ENCODE data around the gene PPFIA4.

The PPFIA4 gene

DNA sequence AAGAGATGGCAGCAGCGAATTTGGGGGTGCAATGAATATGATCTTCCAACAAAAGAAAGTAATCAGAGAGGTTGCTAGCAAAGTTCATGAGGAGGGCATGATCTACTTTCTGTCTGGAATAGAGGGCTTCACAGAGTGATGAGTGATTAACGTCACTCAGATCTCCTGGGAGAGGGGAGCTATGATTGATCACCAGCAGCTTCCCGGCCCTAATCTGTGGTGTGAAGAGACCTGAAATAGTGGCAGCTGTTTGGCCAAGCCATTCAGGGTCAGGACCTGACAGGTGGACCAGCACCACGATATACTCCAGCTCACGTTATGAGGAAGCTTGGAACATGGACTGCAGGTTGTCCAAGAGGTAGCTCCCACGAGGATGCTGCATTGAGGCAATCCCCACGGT lies 39.0 kb upstream of the PPFIA4 start:
- Histone ChIP-seq H3K4me3 (replicated peaks; ENCODE audit: low read depth, low read length) (no peak overlapping the region), H3K27me3 (replicated peaks; ENCODE audit: control insufficient read depth, insufficient read depth, low read length) (no peaks in the 10 kb centered on the region), H3K36me3 (ENCODE audit: control insufficient read depth, insufficient read depth, low read length) (no peaks in the 10 kb centered on the region)
- DNase-seq (ENCODE audit: extremely low read depth, insufficient read length): no peak
- TF ChIP-seq, protein P1, sequence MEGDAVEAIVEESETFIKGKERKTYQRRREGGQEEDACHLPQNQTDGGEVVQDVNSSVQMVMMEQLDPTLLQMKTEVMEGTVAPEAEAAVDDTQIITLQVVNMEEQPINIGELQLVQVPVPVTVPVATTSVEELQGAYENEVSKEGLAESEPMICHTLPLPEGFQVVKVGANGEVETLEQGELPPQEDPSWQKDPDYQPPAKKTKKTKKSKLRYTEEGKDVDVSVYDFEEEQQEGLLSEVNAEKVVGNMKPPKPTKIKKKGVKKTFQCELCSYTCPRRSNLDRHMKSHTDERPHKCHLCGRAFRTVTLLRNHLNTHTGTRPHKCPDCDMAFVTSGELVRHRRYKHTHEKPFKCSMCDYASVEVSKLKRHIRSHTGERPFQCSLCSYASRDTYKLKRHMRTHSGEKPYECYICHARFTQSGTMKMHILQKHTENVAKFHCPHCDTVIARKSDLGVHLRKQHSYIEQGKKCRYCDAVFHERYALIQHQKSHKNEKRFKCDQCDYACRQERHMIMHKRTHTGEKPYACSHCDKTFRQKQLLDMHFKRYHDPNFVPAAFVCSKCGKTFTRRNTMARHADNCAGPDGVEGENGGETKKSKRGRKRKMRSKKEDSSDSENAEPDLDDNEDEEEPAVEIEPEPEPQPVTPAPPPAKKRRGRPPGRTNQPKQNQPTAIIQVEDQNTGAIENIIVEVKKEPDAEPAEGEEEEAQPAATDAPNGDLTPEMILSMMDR (IDR thresholded peaks at IDR 0.05; ENCODE audit: insufficient read depth, low read length, poor library complexity, severe bottlenecking): no peak

DNA sequence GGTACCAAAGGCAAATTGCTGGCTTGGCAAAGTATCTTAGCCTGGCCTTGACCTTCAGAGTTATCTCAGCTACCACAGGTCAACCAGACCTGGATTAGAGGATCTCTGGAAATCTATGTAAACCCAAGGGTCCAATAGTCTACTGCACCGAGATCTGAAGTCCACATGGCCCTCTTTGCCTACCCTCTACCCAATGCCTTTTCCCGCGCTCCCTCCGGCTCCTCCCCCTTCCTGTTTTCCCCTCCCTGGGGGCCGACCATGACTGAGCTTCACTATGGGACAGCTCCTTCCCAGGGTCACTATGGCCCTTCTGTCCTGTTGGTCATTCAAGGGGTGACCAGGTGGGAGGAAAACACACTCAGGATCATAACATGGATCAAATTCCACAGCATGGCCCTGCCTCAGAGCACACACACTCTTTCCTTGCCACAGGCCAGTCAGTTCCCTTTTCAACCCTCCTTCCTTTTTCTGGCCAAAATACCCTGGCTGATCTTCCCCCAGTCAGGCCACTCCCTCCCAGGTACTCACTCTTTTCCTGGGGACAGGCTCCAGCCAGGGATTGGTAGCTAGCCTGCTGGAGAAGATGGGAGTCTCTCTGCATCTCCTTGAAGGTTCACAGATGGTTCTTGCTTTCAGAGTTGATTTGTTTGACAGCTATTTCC lies 38.2 kb upstream of the PPFIA4 start:
- H3K27me3 ChIP-seq (replicated peaks; ENCODE audit: control insufficient read depth, insufficient read depth, low read length): no peaks in the 10 kb centered on the region
- TF ChIP-seq, protein P1 (IDR thresholded peaks at IDR 0.05; ENCODE audit: insufficient read depth, low read length, poor library complexity, severe bottlenecking): no peak
- H3K36me3 ChIP-seq (ENCODE audit: control insufficient read depth, insufficient read depth, low read length): no peaks in the 10 kb centered on the region
- H3K4me3 ChIP-seq (replicated peaks; ENCODE audit: low read depth, low read length): no peak overlapping the region
- no peak for DNase-seq (ENCODE audit: extremely low read depth, insufficient read length)

DNA sequence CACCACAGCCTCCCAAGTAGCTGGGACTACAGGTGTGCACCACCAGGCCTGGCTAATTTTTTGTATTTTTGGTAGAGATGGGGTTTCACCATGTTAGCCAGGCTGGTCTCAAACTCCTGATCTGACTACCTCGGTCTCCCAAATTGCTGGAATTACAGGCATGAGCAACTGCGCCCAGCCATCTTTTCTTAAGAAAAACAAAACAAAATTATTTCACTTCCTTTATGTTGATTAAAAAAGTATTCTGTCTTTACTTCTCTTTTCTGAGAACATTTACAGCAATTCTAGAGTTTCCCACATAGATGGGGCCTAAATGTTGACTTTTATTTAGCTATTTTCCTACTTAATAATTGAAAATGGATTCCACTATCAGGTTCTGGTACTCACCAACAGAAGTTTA lies 36.4 kb upstream of the PPFIA4 start:
- Histone ChIP-seq H3K27me3 (replicated peaks; ENCODE audit: control insufficient read depth, insufficient read depth, low read length) (no peaks in the 10 kb centered on the region), H3K36me3 (ENCODE audit: control insufficient read depth, insufficient read depth, low read length) (no peaks in the 10 kb centered on the region), H3K4me3 (replicated peaks; ENCODE audit: low read depth, low read length) (no peak overlapping the region)
- TF ChIP-seq, protein P1 (IDR thresholded peaks at IDR 0.05; ENCODE audit: insufficient read depth, low read length, poor library complexity, severe bottlenecking): no peak
- no peak for DNase-seq (ENCODE audit: extremely low read depth, insufficient read length)

- TF ChIP-seq, protein P1 (IDR thresholded peaks at IDR 0.05; ENCODE audit: insufficient read depth, low read length, poor library complexity, severe bottlenecking): no peak
- no peak overlapping the region for H3K4me3 ChIP-seq (replicated peaks; ENCODE audit: low read depth, low read length)
Observed at GRCh38 chr1:202991112-202991511, 35.2 kb upstream of the PPFIA4 start.

DNA sequence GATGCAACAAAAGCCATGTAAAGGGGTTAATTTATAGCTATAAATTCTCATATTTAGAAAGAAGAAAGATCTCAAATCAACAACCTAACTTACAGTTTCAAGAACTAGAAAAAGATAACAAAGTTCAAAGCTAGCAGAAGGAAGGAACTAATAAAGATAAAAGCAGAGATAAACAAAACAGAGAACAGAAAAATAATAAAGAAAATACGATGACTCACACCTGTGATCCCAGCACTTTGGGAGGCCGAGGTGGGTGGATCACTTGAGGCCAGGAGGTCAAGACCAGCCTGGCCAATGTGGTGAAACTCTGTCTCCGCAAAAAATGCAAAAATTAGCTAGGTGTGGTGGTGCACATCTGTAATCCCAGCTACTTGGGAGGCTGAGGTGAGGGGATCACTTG lies 31.5 kb upstream of the PPFIA4 start:
- no peaks in the 10 kb centered on the region for H3K27me3 ChIP-seq (replicated peaks; ENCODE audit: control insufficient read depth, insufficient read depth, low read length)

More at GRCh38 chr1:202991112-202991511, 35.2 kb upstream of the PPFIA4 start:
- H3K36me3 ChIP-seq (ENCODE audit: control insufficient read depth, insufficient read depth, low read length): no peaks in the 10 kb centered on the region
- no peaks in the 10 kb centered on the region for H3K27me3 ChIP-seq (replicated peaks; ENCODE audit: control insufficient read depth, insufficient read depth, low read length)
- no peak for DNase-seq (ENCODE audit: extremely low read depth, insufficient read length)

More for the DNA sequence above, 31.5 kb upstream of the PPFIA4 start:
- Histone ChIP-seq H3K4me3 (replicated peaks; ENCODE audit: low read depth, low read length) (no peak overlapping the region), H3K36me3 (ENCODE audit: control insufficient read depth, insufficient read depth, low read length) (no peaks in the 10 kb centered on the region)
- TF ChIP-seq, protein P1 (IDR thresholded peaks at IDR 0.05; ENCODE audit: insufficient read depth, low read length, poor library complexity, severe bottlenecking): no peak
- DNase-seq (ENCODE audit: extremely low read depth, insufficient read length): no peak
